CD1c-positive myeloid dendritic cell (primary cell): ENCODE results near the gene CLMP.

Experiments
- DNase-seq: peaks from one replicate; pipeline ENCODE4 v3.0.0-alpha.2; 2016; ENCODE audit errors: extremely low spot score

The CLMP gene

DNA sequence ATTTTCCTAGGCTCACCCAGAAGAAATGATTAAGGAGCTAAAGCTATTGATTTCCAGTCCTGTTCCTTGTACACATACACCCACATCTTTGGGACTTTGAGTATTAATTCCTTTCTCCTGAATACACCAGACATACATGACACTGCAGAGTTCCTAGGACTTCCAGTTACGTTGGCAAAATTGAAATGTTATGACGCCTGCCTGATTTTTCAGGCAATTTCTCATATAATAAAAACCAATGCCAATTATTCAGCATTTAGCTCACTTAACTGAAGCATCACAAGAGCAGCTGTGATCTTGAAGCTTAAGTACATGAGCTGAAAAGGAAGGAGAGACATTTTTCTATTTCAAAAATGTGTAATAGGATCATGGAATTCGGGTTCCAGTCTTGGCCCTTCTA is 4.5 kb downstream of the CLMP start:
- DNase-seq, result no peak

DNA sequence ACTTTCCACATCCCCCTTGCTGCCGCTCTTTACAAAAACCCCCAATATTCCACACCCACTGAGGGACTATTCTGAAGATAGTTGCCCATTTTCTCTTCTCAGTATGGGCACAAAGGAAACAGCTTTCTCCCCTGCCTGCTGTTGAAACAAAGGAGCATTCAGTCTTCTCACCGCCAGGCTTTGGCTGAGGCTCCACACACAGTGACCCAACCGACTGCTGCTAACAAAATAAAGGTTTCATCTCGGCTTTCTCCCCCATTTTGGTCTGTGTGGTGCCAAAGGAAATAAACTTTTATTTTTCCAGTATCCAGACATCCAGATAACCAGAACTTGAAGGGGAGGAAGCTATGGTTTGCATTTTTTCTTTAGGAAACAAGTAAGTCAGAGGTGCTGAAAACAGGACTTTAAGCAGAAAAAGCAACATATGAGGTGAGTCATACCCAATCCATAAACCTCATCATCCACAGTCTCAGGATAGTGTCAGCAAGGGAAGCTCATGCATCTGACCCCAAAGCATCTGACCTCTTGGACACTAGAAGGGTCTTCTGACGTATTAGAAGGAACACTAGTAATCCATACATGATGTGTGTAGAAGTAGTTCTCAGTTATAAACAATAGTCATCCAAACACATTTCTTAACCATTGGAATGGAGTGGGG is 6.4 kb downstream of the CLMP start:
- no peak for DNase-seq

DNA sequence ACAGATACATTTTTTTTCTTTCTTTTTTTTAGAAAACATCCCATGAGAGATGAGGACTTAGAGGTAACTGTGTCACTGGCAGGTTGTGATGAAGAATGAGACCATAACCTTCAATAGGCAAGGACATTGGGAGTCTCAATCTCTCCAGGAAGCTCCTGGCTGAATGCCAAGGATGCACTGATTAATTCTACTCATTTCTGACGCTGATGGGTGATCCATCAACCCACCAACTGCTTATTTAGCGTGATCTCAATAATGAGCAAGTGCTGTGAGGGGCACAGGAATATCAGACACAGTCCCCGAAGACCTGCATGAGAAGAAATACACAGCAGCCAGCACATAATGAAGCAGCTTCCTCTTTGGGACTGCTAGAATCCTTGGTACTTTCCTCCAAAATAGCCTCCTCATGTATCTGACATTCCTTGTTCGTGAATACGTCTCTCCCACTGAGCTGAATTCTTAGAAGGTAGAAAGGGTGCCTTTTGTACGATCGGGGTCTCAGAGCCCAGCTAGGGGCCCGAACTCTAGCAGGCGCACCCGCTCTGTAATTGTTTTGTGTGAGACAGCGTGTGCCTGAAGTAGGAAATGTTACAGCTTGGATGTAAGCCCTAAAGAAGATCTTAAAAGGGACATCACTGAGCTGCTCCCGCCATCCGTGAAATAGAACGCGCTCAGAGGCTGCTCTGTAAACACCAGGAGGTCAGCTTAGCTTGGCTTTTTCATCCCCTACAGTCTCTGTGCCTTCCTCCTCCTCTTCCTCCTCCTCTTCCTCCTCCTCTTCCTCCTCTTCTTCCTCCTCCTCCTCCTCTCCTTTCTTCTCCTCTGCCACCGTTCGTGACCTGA is 7.2 kb downstream of the CLMP start:
- no peak for DNase-seq

DNA sequence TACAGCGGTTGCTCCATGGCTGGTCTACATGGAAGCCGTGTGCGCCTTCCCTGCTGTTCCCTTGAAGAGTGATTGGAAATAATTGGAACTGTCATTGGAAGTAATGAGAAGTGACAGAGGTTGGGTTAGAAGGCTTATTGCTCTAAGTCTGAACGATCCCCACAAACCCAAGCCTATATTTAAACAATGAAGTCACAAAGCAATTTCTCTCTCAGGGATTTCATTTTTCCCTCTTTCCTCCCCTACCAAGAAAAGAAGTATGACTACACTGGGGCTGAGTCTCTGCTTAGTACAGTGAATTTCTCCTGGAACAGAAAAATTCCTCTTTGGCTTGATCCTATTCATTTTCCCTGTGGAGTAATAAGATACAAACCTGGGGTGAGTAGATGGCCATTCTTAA is 7.8 kb downstream of the CLMP start:
- no peak for DNase-seq

DNA sequence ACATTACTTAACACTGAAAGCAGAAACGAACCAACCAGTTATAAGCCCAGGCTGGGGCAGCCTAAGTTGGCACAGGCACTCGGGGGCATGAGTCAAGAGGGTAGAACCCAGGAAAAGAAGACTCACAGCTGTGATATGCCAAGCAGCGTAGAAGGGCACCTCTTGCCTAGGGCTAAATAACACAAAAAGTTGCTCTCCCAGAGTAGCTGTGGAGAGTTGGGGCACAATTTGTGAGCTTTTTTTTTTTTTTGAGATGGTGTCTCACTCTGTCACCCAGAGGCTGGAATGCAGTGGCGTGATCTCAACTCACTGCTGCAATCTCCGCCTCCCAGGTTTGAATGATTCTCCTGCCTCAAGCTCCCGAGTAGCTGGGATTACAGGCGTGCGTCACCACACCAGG is 8.8 kb downstream of the CLMP start:
- DNase-seq, result no peak

DNA sequence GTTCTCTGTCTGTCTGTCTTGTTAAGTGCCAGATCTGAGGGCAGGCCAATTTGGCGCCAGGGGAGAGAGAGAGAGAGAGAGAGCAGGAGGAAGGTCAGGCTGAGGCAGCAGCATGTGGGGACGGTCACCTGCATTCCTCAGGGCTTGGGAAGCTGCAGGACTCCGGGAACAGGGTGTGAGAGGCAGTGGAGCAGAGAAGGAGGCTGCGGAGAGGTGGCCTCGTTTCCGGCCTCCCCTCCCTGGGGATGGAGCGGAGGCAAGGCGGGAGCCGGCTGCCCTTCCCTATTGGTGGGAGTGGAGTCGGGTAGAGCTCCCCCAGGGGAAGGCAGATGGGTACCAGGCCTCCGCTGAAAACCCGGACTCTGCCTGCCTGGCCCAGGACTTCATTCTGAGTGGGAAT is 9.7 kb downstream of the CLMP start:
- no peak for DNase-seq

DNA sequence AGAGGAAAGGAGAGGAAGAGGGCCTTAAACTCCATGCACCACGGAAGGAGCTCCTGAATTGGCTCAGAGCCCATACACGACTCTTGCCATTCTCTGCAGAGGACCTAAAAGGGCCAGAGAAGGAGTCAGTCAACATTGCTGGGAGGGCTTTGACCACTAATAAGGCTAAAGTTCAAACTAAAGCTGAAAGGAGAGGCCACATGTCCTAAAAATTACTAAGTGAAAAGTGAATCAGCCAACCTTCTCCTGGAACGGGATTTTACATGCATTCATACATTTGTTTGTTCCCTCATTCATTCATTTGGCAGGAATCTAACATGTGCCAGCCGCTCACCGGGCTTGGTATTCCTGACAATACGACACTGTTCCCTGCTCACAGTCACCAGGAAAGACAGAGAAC is 10.5 kb downstream of the CLMP start:
- DNase-seq, result no peak

DNA sequence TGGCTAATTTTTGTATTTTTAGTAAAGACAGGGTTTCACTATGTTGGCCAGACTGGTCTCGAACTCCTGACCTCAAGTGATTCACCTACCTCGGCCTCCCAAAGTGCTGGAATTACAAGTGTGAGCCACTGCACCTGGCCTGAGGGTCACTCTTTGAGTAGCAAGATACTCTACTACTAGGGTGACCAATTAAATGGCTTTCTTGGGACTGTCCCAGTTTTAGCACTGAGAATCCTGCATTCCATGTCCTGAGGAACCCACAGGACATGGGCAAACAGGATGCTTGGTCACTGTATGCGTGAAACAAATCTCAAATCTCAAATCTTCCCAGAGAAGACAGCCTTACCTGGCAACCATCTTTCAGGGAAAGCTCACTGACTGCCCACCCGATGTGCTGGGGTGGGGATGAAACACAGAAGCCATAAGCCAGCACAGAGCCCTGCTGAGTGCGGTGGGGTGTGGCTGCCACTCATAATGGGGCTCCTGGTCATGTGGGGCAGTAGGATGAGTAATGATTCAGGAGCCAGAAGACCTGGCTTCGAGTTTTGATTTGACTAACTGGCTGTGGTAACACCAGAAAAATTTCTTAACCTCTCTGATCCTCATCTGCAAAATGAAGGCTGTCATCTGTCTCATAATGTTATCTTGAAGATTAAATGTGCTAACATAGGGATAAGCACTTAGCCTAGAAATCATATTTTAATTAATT is 11.5 kb downstream of the CLMP start:
- no peak for DNase-seq

DNA sequence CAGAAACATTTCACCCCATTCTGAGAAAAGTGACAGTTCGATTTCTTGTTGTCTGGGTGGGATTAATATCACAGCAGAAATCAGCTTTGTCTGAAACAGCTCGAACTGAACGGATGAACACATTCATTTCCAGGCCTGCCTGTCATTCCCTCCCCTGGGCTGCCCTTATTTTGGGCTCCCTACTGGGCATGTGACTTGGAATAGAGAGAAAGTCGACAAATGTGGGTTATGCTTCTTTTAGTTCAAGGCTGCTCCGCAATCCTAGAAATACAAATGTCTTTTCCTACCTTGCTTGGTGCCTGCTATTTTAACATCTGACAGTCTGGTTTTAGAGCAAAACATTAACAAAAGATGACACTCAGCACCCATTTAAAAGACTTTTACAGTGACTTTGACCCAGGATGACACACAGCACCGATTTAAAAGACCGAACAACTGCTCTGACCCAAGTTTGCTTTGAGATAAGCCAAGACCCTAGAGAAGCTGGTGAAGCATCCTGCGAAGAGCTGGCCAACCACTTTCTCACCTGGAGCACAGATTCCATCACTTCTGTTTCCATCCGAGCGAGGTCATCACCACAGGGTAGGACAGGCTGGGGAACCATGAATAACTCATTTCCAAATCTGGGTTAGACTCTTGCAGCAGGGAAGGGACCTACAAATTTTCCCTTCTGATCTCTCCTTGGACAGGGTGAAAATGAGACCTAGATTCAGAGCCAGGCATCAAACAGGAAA is 13.1 kb downstream of the CLMP start:
- no peak for DNase-seq

DNA sequence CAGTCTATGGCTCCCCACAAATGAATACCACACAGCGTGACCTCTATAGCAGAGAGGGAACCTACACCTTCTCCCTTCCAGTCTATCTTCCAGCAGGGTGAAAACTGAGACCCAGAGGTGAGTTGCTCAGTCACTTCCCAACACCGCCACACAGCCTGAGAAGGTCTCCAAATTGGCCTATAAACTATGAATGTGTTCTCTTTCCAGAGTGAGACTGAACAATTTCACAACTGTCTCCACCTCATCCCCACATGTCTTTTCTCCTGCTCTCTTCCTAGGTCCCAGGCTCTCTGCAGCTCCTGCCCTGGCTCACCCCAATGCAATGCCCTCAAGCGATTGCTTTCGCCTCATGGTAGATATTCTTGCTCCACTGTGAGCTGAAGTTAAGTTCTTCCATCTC is 14.0 kb downstream of the CLMP start:
- DNase-seq, result no peak

DNA sequence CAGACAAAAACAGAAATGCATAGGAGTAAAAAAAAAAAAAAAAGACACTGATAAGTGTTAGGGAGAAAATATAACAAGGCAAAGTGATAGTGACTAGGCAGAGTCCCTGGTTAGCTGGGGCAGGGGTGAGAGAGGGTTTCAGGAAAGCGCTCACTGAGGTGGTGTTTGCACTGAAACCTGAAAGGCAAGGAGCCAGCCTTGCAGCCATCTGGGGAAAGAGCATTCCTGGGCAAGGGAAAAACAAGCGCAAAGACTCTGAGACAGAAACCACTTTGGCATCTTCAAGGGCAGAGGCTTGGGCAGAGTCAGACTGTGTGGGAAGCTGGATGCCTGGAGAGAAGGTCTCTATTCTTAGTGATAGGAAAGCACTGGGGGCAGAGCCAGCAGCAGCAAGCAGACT is 14.5 kb downstream of the CLMP start:
- no peak for DNase-seq

DNA sequence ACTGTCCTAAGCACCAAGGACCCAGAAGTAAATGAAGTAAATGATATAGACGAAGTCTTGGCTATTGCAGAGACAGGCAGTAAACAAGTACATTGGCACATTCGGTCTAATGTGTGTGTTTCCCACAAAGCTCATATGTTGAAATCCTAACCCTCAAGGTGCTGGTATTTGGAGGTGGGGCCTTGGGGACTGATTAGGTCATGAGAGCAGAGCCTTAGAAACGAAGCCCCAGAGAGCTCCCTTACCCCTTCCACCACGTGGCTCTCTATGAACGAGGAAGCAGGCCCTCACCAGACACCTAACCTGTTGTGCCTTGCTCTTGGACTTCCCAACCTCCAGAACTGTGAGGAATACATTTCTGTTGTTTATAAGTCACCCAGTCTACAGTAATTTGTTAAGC is 14.9 kb downstream of the CLMP start:
- DNase-seq, result no peak

DNA sequence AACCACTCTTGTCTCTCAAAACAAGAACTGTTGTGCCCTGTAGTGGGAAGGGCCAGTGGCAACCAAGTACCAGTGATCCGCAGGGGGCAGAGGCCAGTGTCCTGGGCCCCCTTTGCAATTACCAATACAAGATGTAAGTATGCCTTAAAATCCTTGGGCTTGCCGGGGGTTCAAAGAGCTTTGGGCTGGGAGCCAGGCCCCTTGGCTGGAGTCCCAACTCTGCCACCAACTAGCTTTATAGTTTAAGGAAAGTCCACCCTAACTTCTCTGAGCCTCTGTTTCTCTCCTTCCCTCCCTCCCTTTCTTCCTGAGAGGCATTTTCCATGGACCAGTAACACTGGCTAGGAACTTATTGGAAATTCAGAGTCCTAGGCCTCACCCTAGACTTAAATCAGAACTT is 15.5 kb downstream of the CLMP start:
- DNase-seq, result no peak

DNA sequence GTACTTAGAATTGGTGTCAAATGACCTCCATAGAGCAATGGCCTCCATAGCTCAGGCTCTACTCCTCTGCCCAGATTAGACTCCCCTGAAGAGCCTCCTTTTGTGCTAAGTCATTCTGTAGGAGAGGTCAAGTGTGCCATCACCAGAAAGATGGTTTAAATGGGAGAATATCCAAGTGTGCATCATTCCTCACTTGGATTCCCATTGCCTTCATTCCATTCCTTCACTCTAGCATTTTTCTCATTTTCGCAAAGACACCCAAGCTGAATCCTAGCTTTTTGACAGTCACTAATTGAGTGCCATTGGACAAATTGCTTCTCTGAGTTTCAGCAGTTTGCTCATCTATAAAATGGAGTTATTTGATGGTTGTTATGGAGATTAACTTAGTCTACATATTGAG is 16.9 kb downstream of the CLMP start:
- DNase-seq, result no peak

DNA sequence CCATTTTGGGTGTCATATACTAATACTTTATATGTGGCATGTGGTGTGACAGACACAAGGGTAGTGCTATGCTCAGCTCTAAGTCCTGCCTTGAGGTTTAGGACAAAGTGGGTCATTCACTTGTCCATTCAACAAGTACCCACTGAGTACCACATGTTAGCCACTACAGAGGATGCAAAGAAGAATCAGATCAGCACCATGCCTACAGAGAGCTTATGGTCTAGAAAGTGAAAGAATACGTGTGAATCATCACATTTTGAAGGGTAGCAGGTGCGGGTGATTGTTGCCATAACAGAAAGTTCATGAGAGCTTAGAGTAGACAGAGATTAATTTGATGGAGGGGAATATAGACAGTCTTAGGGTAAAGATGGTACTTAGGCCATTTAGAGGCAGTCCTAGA is 18.3 kb downstream of the CLMP start:
- no peak for DNase-seq

DNA sequence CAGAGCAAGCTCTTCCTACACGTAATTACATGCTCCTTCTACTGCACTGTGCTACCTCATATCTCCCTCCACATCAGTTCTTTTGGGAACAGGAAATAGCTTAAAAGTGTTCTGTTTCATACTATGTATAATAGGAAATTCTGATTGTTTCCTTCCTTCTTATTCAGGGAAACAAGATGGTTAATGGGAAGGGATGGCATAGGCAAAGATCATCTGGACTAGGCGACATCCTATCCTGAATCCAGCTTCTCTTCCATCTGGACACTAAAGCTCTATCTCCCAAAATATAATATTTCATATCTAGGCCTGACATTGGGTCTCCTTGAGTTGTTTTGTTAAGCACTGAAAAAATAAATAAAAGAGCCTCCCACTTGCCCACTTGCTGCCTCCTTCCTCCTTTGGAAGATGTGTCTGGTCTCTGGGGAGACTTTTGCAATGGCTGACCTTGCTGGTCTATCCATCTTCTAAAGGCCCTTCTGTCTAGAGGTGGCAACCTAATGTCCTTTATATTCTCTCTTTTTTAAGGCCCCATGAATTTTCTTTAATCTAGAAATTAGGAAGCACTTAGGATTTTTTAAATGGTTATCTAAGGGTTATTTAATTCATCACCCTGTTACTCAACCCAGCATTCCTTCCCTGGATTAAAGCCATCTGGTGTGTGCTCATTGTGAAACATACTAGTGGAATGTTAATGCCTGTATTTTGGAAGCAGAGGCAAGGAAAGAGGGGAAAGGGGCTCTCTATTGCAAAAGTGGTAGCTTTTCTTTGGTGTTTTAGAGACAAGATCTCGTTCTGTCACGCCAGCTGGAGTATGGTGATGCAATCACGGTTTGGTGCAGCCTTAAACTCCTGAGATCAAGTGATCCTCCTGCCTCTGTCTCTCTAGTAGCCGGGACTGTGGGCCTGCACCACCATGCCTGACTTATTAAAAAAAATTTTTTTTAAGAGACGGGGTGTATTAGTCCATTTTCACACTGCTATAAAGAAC is 20.6 kb downstream of the CLMP start:
- no peak for DNase-seq

DNA sequence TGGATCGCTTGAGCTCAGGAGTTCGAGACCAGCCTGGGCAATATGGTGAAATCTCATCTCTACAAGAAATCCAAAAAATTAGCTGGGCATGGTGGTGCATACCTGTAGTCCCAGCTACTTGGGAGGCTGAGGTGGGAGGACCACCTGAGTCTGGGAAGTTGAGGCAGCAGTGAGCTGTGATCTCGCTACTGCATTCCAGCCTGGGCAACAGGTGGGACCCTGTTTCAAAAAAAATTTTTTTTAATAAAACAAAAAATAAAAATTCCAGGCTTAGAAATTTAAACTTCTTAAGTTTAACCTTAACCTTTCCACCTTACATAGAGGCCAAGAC is 21.2 kb downstream of the CLMP start:
- DNase-seq, result no peak

DNA sequence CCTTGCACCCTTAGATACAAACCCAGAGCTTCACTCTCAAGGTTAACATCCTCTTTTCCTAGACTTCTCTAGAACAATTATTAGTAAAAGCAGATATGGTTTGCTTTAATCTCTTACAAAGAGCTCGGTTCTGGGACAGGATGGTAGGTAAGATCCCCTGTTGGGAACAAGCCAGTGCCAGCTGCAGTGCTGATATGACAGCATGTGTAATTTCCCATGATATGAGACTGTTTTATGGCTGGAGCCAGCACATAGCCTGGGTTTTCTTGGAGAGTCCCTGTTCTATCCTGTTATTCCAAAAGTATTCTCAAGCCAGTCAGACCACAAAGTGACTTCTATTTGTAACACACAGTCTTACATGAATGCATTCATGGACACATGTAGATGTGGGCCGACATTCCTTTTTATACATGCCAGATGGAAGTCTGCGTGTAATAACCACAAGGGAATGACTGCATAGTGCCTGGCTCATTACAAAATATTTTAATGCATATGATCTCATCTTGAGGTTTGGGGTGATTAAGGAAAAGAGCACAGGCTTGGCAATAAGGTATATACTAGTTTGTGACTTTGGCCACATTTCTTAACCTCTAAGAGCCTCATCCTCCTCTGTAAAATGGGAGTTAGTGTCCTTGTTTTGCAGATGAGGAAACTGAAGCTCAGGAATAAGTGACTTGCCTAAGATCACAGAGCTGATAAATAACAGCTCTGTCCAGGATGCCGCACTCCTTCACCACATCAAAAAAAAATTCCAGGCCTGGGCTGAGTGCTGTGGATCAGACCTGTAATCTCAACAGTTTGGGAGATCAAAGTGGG is 21.8 kb downstream of the CLMP start:
- no peak for DNase-seq

DNA sequence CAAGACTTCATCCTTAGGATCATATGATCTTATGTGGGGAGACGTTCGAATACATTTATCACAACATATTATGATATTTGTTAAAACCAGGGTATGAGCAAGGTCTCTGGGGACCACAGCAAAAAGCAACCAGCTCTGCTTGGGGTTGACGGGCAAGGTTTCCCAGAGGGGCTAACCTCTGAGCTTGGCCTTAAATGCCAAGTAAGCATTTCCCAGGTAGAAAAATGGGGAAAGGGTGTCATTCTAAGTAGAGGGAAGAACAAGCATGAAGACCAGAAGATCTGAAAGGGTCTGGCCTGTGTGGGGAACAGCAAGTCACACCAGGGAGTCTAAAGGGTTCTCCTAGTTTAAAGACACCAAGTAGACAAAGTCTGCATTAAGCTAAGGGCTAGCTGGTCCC is 24.1 kb downstream of the CLMP start:
- DNase-seq, result no peak

DNA sequence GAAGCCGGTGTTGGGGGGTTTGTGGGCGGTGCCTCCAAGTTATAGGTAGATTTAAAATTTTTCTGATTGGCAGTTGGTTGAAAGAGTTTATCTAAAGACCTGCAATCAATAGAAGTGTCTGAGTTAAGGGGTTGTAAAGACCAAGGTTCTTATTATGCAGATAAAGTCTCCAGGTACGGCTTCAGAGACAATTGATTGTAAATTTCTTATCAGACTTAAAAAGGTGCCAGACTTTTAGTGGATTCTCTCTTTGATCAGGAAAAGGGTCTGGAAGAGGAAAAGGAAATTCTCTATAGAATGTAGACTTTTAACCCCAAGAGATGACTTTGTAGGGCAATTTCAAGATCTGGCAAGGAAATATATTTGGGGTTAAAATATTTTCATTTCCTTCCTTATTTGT is 25.2 kb downstream of the CLMP start:
- no peak for DNase-seq
